GM12874 (cell line): ENCODE results near the gene UBTD1.
A peak's percentile ranks its signal among the peaks of the same experiment; 100 is the strongest.

Source experiments
- CTCF ChIP-seq: IDR thresholded peaks from 2 replicates; pipeline ENCODE4 v1.5.1; 2011; ENCODE audit warnings: low read depth, mild to moderate bottlenecking, control low read depth, low read length, moderate library complexity; ENCODE audit not compliant: insufficient read depth

Gene UBTD1

GRCh38 chr10:97550336-97551149, 51.8 kb downstream of the UBTD1 start:
- no peak for TF ChIP-seq CTCF

- no peak for TF ChIP-seq CTCF
These were observed 52.5 kb downstream of the UBTD1 start for GRCh38 chr10:97551271-97551670.

- peak; percentile 80 for TF ChIP-seq CTCF
These were observed 54.9 kb downstream of the UBTD1 start for GRCh38 chr10:97553575-97554031.

GRCh38 chr10:97563337-97563736, 64.6 kb downstream of the UBTD1 start:
- TF ChIP-seq CTCF, result no peak

- no peak for TF ChIP-seq CTCF
These were observed 66.1 kb downstream of the UBTD1 start for GRCh38 chr10:97564776-97565175.

GRCh38 chr10:97566336-97566996, 67.7 kb downstream of the UBTD1 start:
- TF ChIP-seq CTCF, result no peak

- no peak for TF ChIP-seq CTCF
These were observed 69.2 kb downstream of the UBTD1 start for GRCh38 chr10:97567891-97568290.
